ENCODE data around the gene KNDC1.

The KNDC1 gene

GRCh38 chr10:133241501-133242205 lies 81.6 kb downstream of the KNDC1 start:
- DNase-seq (ENCODE audit: low read depth), result no peak

GRCh38 chr10:133242611-133243356 lies 82.8 kb downstream of the KNDC1 start:
- DNase-seq (ENCODE audit: low read depth), result no peak

- DNase-seq (ENCODE audit: low read depth), result no peak
Measured at GRCh38 chr10:133243593-133243992, 83.6 kb downstream of the KNDC1 start.

DNA sequence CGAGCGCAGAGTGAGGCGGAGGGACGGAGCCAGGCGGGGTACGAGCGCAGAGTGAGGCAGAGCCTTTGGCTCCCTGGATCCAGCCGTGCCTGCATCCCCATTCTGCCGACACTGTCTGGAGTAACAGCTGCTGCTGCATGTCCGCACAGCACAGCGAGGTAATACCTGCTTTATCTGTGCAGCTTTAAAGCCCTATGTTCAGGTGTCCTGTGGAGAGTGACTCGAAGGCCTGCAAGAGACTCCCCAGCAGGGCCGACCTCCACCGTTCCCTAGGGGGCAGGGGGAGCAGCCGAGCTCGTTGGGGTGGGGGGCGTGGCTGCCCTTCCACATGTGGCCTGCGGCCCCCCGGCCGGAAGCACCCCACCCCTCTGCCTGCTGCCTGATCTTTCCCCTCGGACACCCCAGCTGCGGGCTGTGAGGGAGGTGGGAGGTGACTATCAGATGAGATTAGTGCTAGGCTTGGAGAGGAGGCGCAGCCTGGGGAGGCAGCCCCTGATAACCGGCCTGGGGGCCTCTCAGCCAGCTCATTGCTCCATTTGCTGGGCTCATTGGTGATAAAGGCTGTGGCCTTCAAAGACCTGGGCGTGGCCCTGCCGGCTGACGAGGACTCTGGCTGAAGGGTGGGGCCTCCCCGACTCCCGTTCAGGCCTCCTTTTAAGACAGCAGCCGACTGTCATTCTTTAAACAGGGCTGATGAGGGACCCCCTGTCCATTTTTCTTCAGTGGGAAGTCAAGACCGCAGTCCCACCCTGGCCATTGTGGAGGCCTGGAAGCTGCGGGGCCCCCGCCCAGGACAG lies 85.6 kb downstream of the KNDC1 start:
- no peak for DNase-seq (ENCODE audit: low read depth)

DNA sequence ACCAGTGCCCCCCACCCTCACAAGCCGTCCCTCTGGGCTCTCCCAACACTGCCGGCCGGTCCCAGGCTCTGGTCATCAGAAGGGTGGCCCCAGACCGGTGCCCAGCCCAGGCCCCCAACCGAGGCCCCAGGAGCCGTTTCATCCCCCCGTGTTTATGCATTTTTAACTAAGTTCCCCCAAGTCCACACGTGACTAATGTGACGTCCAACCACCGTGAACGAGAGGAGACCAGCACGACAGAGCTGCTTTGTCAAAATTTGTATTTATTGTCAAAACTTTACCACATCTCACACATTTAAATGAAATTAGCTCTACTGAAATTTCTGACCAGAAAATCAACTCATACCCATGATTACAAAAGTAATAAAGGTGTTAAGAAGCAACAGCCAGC lies 86.2 kb downstream of the KNDC1 start:
- DNase-seq (ENCODE audit: low read depth), result no peak

DNA sequence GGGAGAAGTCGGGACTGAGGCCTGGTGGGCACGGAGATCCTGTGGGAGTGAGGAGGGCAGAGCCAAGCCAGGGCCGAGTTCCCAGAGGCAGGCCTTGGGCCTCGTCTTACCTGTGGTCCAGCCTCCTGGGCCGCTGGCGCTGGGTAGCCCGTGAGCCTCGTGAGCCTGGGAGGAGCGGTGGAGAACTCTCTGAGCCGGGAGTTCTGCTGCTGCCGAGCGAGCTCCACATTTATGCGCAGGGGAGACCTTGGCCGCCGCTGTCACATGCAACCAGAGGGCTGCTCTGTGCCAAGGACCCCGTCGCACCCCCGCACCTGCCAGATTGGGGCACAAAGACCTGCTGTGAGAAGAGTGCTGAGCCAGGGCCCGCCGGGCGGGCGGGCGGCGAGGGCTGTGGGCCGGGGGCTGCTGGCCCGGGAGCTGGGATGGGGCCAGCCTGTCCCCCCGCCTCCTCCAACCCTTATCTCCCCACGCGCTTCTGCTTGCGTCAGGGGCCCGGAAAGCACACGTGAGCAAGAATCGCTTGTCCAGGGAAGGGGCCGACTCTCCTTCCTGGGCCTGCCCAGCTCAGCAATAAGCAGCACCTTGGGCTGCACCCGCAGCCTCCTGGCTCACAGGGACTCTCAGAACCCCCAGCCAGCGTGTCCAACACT lies 87.8 kb downstream of the KNDC1 start:
- DNase-seq (ENCODE audit: low read depth), result no peak

GRCh38 chr10:133248334-133248715 lies 88.3 kb downstream of the KNDC1 start:
- no peak for DNase-seq (ENCODE audit: low read depth)

DNA sequence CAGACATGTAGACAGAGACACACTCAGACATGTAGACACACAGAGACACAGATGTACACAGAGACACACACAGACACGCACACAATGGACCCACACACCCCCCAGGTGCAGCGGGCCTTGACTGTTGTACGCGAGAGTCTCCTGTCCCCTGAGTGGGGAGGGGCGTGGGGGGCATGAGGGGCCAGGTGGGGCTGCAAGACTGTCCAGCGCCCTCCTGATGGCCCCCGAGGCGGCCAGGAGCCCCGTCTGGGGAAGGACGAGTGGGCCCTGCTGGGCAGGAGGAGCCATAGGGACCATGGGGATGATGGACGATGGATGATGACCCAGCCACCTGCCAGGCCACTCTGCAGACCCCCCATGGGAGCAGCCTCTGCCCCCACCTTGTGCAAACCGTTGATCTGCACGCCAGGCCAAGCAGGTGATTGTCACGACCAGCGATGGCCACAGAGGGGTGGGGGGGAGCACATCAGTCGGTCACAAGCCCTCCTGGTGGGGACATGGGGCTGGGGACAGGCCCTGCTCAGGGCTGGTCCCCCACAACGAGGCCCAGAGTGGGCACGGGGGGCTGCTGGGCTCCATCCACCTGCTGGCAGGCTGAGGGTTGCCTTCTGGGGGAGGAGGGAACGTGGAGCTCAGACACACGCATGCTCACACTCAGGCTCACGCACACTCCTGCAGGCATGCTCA lies 89.2 kb downstream of the KNDC1 start:
- no peak for DNase-seq (ENCODE audit: low read depth)

GRCh38 chr10:133249975-133250754 lies 90.1 kb downstream of the KNDC1 start:
- DNase-seq (ENCODE audit: low read depth), result no peak

DNA sequence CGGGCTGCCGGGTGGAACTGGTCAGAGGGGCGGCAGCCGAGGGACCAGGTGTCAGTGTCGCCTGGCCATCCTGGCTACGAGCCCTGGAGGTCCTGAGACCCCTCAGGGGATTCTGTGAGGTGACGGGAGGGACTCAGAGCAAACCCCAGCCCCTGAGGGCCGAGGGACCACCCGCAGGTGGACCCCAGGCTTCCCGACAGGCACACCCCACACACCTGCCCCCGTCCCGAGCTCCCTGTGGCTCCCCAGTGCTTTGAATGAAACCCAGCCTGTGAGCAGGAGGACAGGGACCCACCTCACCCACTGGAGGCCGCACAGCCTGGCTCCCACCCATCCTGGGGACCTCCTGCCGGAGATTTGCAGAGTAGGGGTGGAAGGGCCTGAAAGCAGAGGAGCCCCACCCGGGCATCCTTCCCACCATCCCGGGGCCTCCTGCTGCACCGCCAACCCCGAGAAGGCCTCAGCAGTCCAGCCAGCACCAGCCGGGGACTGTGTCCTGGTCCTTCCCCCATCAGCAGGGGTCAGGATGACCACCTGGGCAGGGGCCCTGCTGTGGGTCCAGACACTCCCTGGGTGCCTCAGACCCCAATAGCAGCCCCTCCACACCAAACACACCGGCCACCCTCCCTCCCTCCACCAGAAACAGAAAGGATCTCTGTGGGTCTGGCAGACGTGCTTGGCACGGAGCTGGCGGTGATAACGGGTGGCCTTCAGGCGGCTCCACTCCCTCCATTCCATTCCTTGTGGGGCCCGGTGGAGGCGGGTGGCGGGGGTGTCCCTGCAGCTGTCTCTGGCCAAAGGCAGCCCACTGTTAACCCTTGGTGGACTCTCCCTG lies 91.6 kb downstream of the KNDC1 start:
- no peak for DNase-seq (ENCODE audit: low read depth)

DNA sequence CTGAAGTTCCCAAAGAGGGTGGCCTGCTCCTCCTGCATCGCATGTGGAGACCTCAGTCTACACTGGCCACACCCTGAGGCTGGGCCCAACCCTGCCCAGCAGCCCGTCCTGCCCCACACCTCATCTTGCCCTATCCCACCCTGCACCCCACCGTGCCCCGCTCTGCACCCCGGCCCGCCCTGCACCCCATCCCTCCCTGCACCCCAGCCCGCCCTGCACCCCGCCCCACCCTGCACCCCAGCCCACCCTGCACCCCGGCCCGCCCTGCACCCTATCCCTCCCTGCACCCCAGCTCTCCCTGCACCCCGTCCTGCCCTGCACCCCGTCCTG lies 92.2 kb downstream of the KNDC1 start:
- DNase-seq (ENCODE audit: low read depth), result no peak

- no peak for DNase-seq (ENCODE audit: low read depth)
Measured at GRCh38 chr10:133253361-133253955, 93.4 kb downstream of the KNDC1 start.

DNA sequence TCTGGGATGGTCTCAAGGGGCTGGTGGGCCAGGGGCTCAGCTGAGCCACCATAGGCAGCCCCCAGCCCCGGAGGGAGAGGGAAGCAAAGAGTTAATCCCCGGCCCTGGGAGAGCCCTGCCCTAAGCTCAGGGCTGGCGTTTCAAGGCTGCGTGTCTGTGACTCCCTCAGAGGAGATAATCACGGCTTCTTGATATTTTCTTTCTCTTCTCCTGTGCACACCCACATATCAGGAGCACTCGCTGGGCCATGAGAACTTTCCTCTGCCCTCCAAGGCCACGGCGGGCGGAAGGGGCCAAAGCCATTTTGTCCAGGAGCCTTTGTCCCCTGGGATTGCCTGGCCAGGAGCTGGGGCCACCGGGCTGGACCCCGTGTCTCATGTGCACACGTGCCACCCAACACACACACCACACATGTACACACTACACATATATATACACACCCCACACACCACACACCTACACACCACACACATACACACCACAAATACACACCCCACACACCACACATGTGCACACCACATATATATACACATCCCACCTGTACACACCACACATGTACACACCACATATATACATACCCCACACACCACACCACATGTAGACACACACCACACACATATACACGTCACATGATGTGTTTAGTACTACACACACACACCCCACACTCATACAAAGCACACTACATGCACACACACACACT lies 94.6 kb downstream of the KNDC1 start:
- no peak for DNase-seq (ENCODE audit: low read depth)

GRCh38 chr10:133255323-133255722 lies 95.3 kb downstream of the KNDC1 start:
- DNase-seq (ENCODE audit: low read depth), result no peak

DNA sequence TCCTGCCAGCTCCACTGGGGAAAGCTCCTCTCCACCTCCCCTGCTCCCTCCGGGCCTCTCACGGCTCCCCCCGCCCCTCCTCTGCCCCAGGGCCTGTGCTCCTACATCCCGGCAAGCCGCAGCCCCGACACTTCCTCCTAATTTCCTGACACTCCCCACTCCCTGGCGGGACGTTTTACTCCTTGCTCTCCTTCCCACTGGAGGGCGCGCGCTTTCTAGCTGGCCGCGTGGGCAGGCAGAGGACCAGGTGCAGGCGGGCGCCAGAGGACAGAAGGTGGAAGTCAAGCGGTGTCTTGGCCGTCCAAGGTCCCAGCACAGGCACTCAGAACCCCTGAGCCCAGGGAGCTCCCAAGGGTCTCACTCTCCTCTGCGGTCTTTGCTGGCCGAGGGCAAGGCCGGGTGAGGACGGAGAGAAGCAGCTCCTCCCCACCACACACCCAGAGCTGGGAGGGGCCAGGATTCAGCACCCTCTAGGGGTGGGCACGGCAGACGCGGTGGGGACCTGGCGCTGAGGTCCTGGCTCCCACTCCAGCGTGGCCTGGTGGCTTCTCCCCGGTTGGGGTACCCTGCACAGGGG lies 97.6 kb downstream of the KNDC1 start:
- no peak for DNase-seq (ENCODE audit: low read depth)

DNA sequence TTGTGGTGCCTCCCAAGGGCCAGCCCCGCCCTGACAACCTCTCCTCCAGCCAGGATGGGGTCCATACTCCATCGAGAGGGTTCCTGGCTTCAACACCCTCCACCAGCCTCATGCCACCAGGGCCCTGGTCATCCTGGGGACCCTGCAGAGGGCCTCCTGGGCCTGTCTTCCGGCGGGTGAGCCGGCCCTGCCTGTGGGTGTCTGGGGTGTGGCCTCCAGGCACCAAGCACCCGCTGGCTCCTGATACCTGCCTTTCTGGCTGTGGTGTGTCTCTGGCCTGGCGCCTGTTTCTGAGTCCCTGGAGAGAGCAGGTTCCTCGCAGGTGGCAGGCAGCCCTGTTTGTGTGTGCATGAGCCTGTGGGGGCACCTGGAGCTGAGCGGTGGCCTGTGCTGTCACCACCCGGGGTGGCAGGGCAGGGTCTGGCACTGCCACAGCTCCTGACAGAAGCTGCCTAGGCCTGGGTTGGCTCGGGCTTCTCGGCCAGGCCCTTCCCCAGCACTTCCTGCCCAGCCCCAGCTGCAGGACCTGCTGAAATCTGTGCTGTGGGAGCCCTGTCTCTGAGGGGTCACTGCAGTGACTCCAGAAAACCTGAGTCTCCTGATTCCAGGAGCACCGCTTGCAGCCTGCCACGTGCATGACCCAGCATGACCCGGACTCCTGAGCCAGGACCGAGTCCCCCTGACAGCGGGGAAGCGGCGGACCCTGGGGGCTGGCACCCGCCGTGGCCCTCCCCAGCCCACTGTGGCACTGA lies 98.2 kb downstream of the KNDC1 start:
- no peak for DNase-seq (ENCODE audit: low read depth)

GRCh38 chr10:133258818-133259601 lies 99.0 kb downstream of the KNDC1 start:
- peak; percentile 81 for DNase-seq (ENCODE audit: low read depth)
